Spleen (tissue), 7 donors: ENCODE measurements around the gene CCDC180.

Experiments used
- POLR2A ChIP-seq, 3 donors: fragments of 450-650 bp; IDR thresholded peaks; one replicate each; pipeline ENCODE4 v1.5.1; 2017; ENCODE audit warnings: antibody characterized with exemption in 3 of 3, mild to moderate bottlenecking in 1 of 3
- POLR2AphosphoS5 ChIP-seq, 3 donors: sonication (generic); formaldehyde crosslinking; IDR thresholded peaks; one replicate each; pipeline ENCODE4 v1.5.1; 2017; ENCODE audit warnings: antibody characterized with exemption in 3 of 3
- TF ChIP-seq, protein P1 (sequence below), 11 experiments: fragments of 200-600 bp in 7 of 11; fragments of 450-650 bp in 4 of 11; sonication (generic) in 4 of 11; IDR thresholded peaks in 8 of 11; conservative IDR thresholded peaks in 3 of 11; 1 replicate in 7 of 11; 2 replicates in 4 of 11; pipeline versions ENCODE4 v1.4.0 to v1.8.0; 2016 to 2021; ENCODE audit warnings: antibody characterized with exemption in 11 of 11, inconsistent platforms in 4 of 11, mild to moderate bottlenecking in 1 of 11
- donor health status: DM: no; HTN: no; CAD: no; lungs with moderate emphysema.
- donor health status: DM: no; HTN: no; CAD: no.
- donor health status: DM: no; HTN: no; CAD: no.

DNA sequence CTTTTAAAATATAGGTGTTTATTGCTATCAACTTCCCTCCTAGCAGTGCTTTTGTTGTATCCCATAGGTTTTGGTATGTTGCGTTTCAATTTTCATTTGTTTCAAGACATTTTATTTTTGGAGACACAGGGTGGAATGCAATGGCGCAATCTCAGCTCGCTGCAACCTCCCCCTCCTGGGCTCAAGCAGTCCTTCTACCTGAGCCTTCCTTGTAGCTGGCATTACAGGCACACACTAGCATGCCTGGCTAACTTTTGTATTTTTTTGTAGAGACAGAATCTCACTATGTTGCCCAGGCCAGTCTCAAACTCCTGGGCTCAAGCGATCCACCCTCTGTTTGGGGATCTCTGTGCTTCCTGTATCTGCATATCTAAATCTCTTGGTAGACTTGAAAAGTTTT is 35.4 kb upstream of the CCDC180 start:
- TF ChIP-seq, protein P1, sequence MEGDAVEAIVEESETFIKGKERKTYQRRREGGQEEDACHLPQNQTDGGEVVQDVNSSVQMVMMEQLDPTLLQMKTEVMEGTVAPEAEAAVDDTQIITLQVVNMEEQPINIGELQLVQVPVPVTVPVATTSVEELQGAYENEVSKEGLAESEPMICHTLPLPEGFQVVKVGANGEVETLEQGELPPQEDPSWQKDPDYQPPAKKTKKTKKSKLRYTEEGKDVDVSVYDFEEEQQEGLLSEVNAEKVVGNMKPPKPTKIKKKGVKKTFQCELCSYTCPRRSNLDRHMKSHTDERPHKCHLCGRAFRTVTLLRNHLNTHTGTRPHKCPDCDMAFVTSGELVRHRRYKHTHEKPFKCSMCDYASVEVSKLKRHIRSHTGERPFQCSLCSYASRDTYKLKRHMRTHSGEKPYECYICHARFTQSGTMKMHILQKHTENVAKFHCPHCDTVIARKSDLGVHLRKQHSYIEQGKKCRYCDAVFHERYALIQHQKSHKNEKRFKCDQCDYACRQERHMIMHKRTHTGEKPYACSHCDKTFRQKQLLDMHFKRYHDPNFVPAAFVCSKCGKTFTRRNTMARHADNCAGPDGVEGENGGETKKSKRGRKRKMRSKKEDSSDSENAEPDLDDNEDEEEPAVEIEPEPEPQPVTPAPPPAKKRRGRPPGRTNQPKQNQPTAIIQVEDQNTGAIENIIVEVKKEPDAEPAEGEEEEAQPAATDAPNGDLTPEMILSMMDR (IDR thresholded peaks at IDR 0.05 in 8 of 11, conservative IDR thresholded peaks at IDR 0.05 in 3 of 11): no peak
- TF ChIP-seq POLR2A (IDR thresholded peaks at IDR 0.05): no peak
- no peak for TF ChIP-seq POLR2AphosphoS5 (IDR thresholded peaks at IDR 0.05)
